ENCODE measurements around the gene LRRC2.

DNA sequence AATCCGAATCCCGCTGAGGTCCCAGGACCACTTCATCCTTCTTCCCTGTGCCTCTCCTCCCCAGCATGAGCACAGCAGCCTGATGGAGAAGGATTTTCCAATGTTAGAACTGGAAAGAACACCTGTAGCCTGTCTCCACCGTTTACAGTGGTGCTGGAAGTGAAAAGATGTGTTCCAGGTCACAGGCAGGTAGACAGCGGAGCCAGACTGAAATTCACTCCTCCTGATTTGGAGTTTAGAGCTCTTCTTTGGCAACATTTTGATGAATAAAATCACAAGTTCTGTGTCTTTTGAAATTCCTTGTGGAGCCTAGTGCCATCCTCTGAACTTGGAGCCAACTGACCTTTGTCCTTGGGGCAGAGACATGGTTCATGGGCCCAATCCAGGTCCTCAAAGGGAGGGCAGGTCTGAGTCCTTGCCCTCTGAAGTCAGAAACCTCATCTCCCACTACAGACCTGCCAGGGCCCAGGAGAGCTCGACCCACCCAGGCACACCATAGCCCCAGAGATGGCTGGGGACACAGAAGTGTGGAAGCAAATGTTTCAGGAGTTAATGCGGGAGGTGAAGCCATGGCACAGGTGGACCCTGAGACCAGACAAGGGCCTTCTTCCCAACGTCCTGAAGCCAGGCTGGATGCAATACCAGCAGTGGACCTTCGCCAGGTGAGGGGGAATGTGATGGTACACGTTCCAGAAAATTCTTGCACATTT is 68.4 kb downstream of the LRRC2 start, which contains the start of gene RTP3:
- TF ChIP-seq, protein P1, sequence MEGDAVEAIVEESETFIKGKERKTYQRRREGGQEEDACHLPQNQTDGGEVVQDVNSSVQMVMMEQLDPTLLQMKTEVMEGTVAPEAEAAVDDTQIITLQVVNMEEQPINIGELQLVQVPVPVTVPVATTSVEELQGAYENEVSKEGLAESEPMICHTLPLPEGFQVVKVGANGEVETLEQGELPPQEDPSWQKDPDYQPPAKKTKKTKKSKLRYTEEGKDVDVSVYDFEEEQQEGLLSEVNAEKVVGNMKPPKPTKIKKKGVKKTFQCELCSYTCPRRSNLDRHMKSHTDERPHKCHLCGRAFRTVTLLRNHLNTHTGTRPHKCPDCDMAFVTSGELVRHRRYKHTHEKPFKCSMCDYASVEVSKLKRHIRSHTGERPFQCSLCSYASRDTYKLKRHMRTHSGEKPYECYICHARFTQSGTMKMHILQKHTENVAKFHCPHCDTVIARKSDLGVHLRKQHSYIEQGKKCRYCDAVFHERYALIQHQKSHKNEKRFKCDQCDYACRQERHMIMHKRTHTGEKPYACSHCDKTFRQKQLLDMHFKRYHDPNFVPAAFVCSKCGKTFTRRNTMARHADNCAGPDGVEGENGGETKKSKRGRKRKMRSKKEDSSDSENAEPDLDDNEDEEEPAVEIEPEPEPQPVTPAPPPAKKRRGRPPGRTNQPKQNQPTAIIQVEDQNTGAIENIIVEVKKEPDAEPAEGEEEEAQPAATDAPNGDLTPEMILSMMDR (IDR thresholded peaks at IDR 0.05 in 2 of 3, conservative IDR thresholded peaks at IDR 0.05 in 1 of 3; ENCODE audit: insufficient read depth in 2 of 3, low read depth in 1 of 3, low read length in 3 of 3), result no peak
- TF ChIP-seq KDM1A (IDR thresholded peaks at IDR 0.05), result no peak
- TF ChIP-seq STAG1 (CRISPR knock-in tag; IDR thresholded peaks at IDR 0.05; ENCODE audit: borderline replicate concordance), result no peak
- no peak for TF ChIP-seq ZNF263 (CRISPR knock-in tag; IDR thresholded peaks at IDR 0.05; ENCODE audit: borderline replicate concordance)
- TF ChIP-seq ZNF347 (CRISPR knock-in tag; IDR thresholded peaks at IDR 0.05; ENCODE audit: low read depth), result no peak
- TF ChIP-seq, protein P2, sequence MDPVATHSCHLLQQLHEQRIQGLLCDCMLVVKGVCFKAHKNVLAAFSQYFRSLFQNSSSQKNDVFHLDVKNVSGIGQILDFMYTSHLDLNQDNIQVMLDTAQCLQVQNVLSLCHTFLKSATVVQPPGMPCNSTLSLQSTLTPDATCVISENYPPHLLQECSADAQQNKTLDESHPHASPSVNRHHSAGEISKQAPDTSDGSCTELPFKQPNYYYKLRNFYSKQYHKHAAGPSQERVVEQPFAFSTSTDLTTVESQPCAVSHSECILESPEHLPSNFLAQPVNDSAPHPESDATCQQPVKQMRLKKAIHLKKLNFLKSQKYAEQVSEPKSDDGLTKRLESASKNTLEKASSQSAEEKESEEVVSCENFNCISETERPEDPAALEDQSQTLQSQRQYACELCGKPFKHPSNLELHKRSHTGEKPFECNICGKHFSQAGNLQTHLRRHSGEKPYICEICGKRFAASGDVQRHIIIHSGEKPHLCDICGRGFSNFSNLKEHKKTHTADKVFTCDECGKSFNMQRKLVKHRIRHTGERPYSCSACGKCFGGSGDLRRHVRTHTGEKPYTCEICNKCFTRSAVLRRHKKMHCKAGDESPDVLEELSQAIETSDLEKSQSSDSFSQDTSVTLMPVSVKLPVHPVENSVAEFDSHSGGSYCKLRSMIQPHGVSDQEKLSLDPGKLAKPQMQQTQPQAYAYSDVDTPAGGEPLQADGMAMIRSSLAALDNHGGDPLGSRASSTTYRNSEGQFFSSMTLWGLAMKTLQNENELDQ (CRISPR knock-in tag; IDR thresholded peaks at IDR 0.05; ENCODE audit: borderline replicate concordance), result no peak
- TF ChIP-seq, protein P3, sequence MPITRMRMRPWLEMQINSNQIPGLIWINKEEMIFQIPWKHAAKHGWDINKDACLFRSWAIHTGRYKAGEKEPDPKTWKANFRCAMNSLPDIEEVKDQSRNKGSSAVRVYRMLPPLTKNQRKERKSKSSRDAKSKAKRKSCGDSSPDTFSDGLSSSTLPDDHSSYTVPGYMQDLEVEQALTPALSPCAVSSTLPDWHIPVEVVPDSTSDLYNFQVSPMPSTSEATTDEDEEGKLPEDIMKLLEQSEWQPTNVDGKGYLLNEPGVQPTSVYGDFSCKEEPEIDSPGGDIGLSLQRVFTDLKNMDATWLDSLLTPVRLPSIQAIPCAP (CRISPR knock-in tag; IDR thresholded peaks at IDR 0.05; ENCODE audit: borderline replicate concordance), result no peak
- no peak for TF ChIP-seq STAT5B (CRISPR knock-in tag; IDR thresholded peaks at IDR 0.05)
- TF ChIP-seq, protein P4, sequence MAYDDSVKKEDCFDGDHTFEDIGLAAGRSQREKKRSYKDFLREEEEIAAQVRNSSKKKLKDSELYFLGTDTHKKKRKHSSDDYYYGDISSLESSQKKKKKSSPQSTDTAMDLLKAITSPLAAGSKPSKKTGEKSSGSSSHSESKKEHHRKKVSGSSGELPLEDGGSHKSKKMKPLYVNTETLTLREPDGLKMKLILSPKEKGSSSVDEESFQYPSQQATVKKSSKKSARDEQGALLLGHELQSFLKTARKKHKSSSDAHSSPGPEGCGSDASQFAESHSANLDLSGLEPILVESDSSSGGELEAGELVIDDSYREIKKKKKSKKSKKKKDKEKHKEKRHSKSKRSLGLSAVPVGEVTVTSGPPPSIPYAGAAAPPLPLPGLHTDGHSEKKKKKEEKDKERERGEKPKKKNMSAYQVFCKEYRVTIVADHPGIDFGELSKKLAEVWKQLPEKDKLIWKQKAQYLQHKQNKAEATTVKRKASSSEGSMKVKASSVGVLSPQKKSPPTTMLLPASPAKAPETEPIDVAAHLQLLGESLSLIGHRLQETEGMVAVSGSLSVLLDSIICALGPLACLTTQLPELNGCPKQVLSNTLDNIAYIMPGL (CRISPR knock-in tag; IDR thresholded peaks at IDR 0.05), result no peak
- TF ChIP-seq, protein P5, sequence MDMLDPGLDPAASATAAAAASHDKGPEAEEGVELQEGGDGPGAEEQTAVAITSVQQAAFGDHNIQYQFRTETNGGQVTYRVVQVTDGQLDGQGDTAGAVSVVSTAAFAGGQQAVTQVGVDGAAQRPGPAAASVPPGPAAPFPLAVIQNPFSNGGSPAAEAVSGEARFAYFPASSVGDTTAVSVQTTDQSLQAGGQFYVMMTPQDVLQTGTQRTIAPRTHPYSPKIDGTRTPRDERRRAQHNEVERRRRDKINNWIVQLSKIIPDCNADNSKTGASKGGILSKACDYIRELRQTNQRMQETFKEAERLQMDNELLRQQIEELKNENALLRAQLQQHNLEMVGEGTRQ (CRISPR knock-in tag; IDR thresholded peaks at IDR 0.05), result no peak
- no peak for TF ChIP-seq SMC3 (conservative IDR thresholded peaks at IDR 0.05; ENCODE audit: insufficient read depth, low read depth, low read length)
